HTR-8/SVneo (cell line): ENCODE results near the gene NRF1.
"Not testable (repeated sequence)": the region's sequence is repeated elsewhere in the genome, so short reads cannot be mapped to it uniquely, and the experiment has no call there.

Source experiments
- DNase-seq: peaks from one replicate; pipeline ENCODE4 v3.0.0; 2011; ENCODE audit warnings: low spot score, mixed read lengths; ENCODE audit not compliant: insufficient read length
- FAIRE-seq: peaks from 2 replicates; lab custom pipeline; 2011; peaks lifted over from hg19 to GRCh38; lab: Jason Lieb, UNC

Gene NRF1

GRCh38 chr7:129792721-129793120 is 181.2 kb downstream of the NRF1 start:
- DNase-seq (no peak), FAIRE-seq (no peak)

- no peak for FAIRE-seq
- DNase-seq: no peak
These were observed 182.2 kb downstream of the NRF1 start for GRCh38 chr7:129793506-129794310.

GRCh38 chr7:129794461-129794860 is 182.9 kb downstream of the NRF1 start:
- not testable (repeated sequence) for DNase-seq, FAIRE-seq

- FAIRE-seq (no peak), DNase-seq (no peak)
These were observed 184.8 kb downstream of the NRF1 start for GRCh38 chr7:129796186-129796775.

- FAIRE-seq (no peak), DNase-seq (no peak)
These were observed 185.8 kb downstream of the NRF1 start for GRCh38 chr7:129797214-129797789.

GRCh38 chr7:129798616-129799349 is 187.3 kb downstream of the NRF1 start:
- DNase-seq: no peak
- FAIRE-seq: no peak

GRCh38 chr7:129799350-129799955 is 187.9 kb downstream of the NRF1 start:
- DNase-seq: no peak
- no peak for FAIRE-seq

- FAIRE-seq (no peak), DNase-seq (no peak)
These were observed 189.4 kb downstream of the NRF1 start for GRCh38 chr7:129800901-129801300.

- FAIRE-seq (no peak), DNase-seq (no peak)
These were observed 190.4 kb downstream of the NRF1 start for GRCh38 chr7:129801882-129802281.

GRCh38 chr7:129803546-129804081 is 192.1 kb downstream of the NRF1 start:
- FAIRE-seq (no peak), DNase-seq (no peak)

- DNase-seq (no peak), FAIRE-seq (no peak)
These were observed 192.8 kb downstream of the NRF1 start for GRCh38 chr7:129804111-129804889.

GRCh38 chr7:129804890-129805719 is 193.6 kb downstream of the NRF1 start:
- no peak for FAIRE-seq

More at GRCh38 chr7:129804890-129805719, 193.6 kb downstream of the NRF1 start:
- peak; percentile 23 for DNase-seq
